Stimulated activated CD8-positive, alpha-beta memory T cell treated with anti-CD3 and anti-CD28 coated beads, Interleukin-12 subunit alpha, Interleukin-12 subunit beta, amount 100 ng/mL, for 1 hour (primary cell): ENCODE measurements around the gene PHLDA2.

Experiments
- DNase-seq: peaks from one replicate; pipeline ENCODE4 v3.0.0-alpha.2; 2020; ENCODE audit warnings: low read depth

Gene PHLDA2

GRCh38 chr11:2881981-2882375 is 47.2 kb downstream of the PHLDA2 start:
- no peak for DNase-seq

- DNase-seq: no peak
Measured at GRCh38 chr11:2881076-2881980, 47.9 kb downstream of the PHLDA2 start.

- no peak for DNase-seq
Measured at GRCh38 chr11:2880646-2881045, 48.6 kb downstream of the PHLDA2 start.

GRCh38 chr11:2878782-2879181 is 50.4 kb downstream of the PHLDA2 start:
- DNase-seq: no peak
